ENCODE data around the gene SNX33. TPM values are rescaled to one million over a fixed set of nuclear protein-coding genes. Genes with fewer than 3 reads are reported as not detected.

The SNX33 gene
- total and polyA plus RNA-seq, 2 of the 13 experiments (the other 11 are each of a cell fraction or from before 2014, with no cell fraction given): 11.0 to 11.6 TPM

GRCh38 chr15:75648156-75649000 is 666 bp downstream of the SNX33 start (continued):
- TF ChIP-seq HOXA5 (CRISPR knock-in tag; IDR thresholded peaks at IDR 0.05) (0 out of 2 replicates have a peak, but pooled peaks have one; percentile 20), ZNF687 (CRISPR knock-in tag; IDR thresholded peaks at IDR 0.05) (peak; percentile 2), PITX1 (CRISPR knock-in tag; IDR thresholded peaks at IDR 0.05) (peak; percentile 73), LCORL (IDR thresholded peaks at IDR 0.05) (no peak), LCORL (CRISPR knock-in tag; IDR thresholded peaks at IDR 0.05) (peak; percentile 0; the same call in 1 of the 2 replicates), POLR2G (IDR thresholded peaks at IDR 0.05; ENCODE audit: low read depth, low read length) (peak; percentile 12; the same call in 1 of the 2 replicates), ZNF615 (CRISPR knock-in tag; IDR thresholded peaks at IDR 0.05; ENCODE audit: borderline replicate concordance) (peak; percentile 40; the same call in 1 of the 2 replicates), TEF (CRISPR knock-in tag; IDR thresholded peaks at IDR 0.05) (peak; percentile 76; the same call in 1 of the 2 replicates)
